Measurements from ENCODE around the gene CAPN9.
"Not testable (repeated sequence)": the region's sequence is repeated elsewhere in the genome, so short reads cannot be mapped to it uniquely, and the experiment has no call there.

The CAPN9 gene

GRCh38 chr1:230826166-230826875, 79.1 kb downstream of the CAPN9 start:
- no peak for DNase-seq

GRCh38 chr1:230827081-230827681, 80.0 kb downstream of the CAPN9 start:
- no peak for DNase-seq

GRCh38 chr1:230827801-230828200, 80.6 kb downstream of the CAPN9 start:
- DNase-seq, result no peak

- DNase-seq, result no peak
Measured at GRCh38 chr1:230828421-230828820, 81.2 kb downstream of the CAPN9 start.

GRCh38 chr1:230831771-230832170, 84.6 kb downstream of the CAPN9 start:
- no peak for DNase-seq

- DNase-seq, result no peak
Measured at GRCh38 chr1:230832476-230832875, 85.3 kb downstream of the CAPN9 start.

GRCh38 chr1:230833511-230833910, 86.3 kb downstream of the CAPN9 start:
- no peak for DNase-seq

- no peak for DNase-seq
Measured at GRCh38 chr1:230834292-230834691, 87.1 kb downstream of the CAPN9 start.

- no peak for DNase-seq
Measured at GRCh38 chr1:230836347-230836746, 89.2 kb downstream of the CAPN9 start.

- DNase-seq, result no peak
Measured at GRCh38 chr1:230836793-230837192, 89.6 kb downstream of the CAPN9 start.

GRCh38 chr1:230839173-230839572, 92.0 kb downstream of the CAPN9 start:
- no peak for DNase-seq

GRCh38 chr1:230842801-230843200, 95.6 kb downstream of the CAPN9 start:
- no peak for DNase-seq

GRCh38 chr1:230843503-230844309, 96.5 kb downstream of the CAPN9 start:
- DNase-seq, result no peak

- DNase-seq, result no peak
Measured at GRCh38 chr1:230844561-230844960, 97.4 kb downstream of the CAPN9 start.

GRCh38 chr1:230845184-230845583, 98.0 kb downstream of the CAPN9 start:
- not testable (repeated sequence) for DNase-seq

- DNase-seq, result no peak
Measured at GRCh38 chr1:230848235-230848634, 101.0 kb downstream of the CAPN9 start.

- DNase-seq, result no peak
Measured at GRCh38 chr1:230849451-230850224, 102.5 kb downstream of the CAPN9 start.

- DNase-seq, result no peak
Measured at GRCh38 chr1:230850547-230850946, 103.4 kb downstream of the CAPN9 start.

- no peak for DNase-seq
Measured at GRCh38 chr1:230851291-230851691, 104.1 kb downstream of the CAPN9 start.

Measured in stimulated activated CD4-positive, alpha-beta T cell treated with anti-CD3 and anti-CD28 coated beads, Interleukin-4, amount 100 ng/mL, for 24 hours (primary cell).